ENCODE data around the gene ZNF511.

GRCh38 chr10:133277277-133277992 lies 31.3 kb upstream of the ZNF511 start:
- no peak for TF ChIP-seq CTCF (IDR thresholded peaks at IDR 0.05)
- TF ChIP-seq AR (CRISPR knock-in tag; IDR thresholded peaks at IDR 0.05), result no peak
- TF ChIP-seq CDX4 (CRISPR knock-in tag; IDR thresholded peaks at IDR 0.05; ENCODE audit: borderline replicate concordance), result no peak
- TF ChIP-seq MAX (CRISPR knock-in tag; IDR thresholded peaks at IDR 0.05), result no peak
- no peak; the same call in 1 of the 2 replicates for TF ChIP-seq FOXP4 (CRISPR knock-in tag; IDR thresholded peaks at IDR 0.05)
- TF ChIP-seq GABPB1 (CRISPR knock-in tag; IDR thresholded peaks at IDR 0.05), result no peak
- TF ChIP-seq CBFB (CRISPR knock-in tag; IDR thresholded peaks at IDR 0.05; ENCODE audit: low read depth), result no peak
